Calu3 (cell line): ENCODE measurements around the gene YPEL3. TPM values are rescaled to one million over a fixed set of nuclear protein-coding genes. Genes with fewer than 3 reads are reported as not detected.

Source experiments
- BruUV-seq: library from RNA; stranded (reverse); fragments of 400-500 nt; replicated peaks from 2 replicates; lab custom pipeline; 2021; lab: Mats Ljungman, UMichigan
- CTCF ChIA-PET: fragments of 300-600 bp; sonication (Branson Sonifier 250); formaldehyde crosslinking; loops from one replicate; lab custom pipeline; 2022; ENCODE audit warnings: antibody characterized with exemption; lab: Charles Lee
- DNase-seq: peaks from one replicate; pipeline ENCODE4 v3.0.0; 2022
- H3K27ac Mint-ChIP-seq: one replicate; pipeline ENCODE4 v1.8.0; 2022; ENCODE audit warnings: mixed read lengths; ENCODE audit not compliant: unreplicated experiment
- H3K27me3 Mint-ChIP-seq: one replicate; pipeline ENCODE4 v1.8.0; 2022; ENCODE audit warnings: mixed read lengths; ENCODE audit not compliant: unreplicated experiment
- H3K36me3 Mint-ChIP-seq: one replicate; pipeline ENCODE4 v1.8.0; 2022; ENCODE audit warnings: mild to moderate bottlenecking, moderate library complexity, mixed read lengths; ENCODE audit not compliant: insufficient read depth, unreplicated experiment
- H3K4me1 Mint-ChIP-seq: one replicate; pipeline ENCODE4 v1.8.0; 2022; ENCODE audit warnings: mild to moderate bottlenecking, low read depth, mixed read lengths; ENCODE audit not compliant: unreplicated experiment
- H3K4me3 Mint-ChIP-seq: one replicate; pipeline ENCODE4 v1.8.0; 2022; ENCODE audit warnings: mild to moderate bottlenecking, low read depth, moderate library complexity, mixed read lengths; ENCODE audit not compliant: unreplicated experiment
- H3K9me3 Mint-ChIP-seq: one replicate; pipeline ENCODE4 v1.8.0; 2022; ENCODE audit warnings: low read depth, mixed read lengths; ENCODE audit not compliant: unreplicated experiment
- CTCF ChIP-seq: fragments of 200-600 bp; IDR thresholded peaks from one replicate; pipeline ENCODE4 v1.8.0; 2022; ENCODE audit warnings: antibody characterized with exemption; ENCODE audit not compliant: unreplicated experiment
- intact Hi-C: fragments of 100-400 bp; cut with micrococcal nuclease; formaldehyde crosslinking; loops from one replicate; pipeline ENCODE4 v1.10.0; 2022; ENCODE audit not compliant: unreplicated experiment
- total RNA-seq: library from RNA; stranded (reverse); gene quantifications from 2 replicates; pipeline ENCODE4 v1.2.3, GENCODE V29; 2022

Gene YPEL3
- total RNA-seq, 1 experiment from 2014 or later: 21.1 TPM

- no peak overlapping the region for H3K4me3 Mint-ChIP-seq
- no peaks in the 10 kb centered on the region for H3K36me3 Mint-ChIP-seq
- no peak overlapping the region for H3K27ac Mint-ChIP-seq
- intact Hi-C loops: no loop called here
- TF ChIP-seq CTCF: no peak
- DNase-seq: no peak
- H3K9me3 Mint-ChIP-seq: no peaks in the 10 kb centered on the region
- no peaks in the 10 kb centered on the region for H3K27me3 Mint-ChIP-seq
- CTCF ChIA-PET: interaction anchor here (0.7 kb wide), 1 partner anchor 16 kb away, joined by 11 read pairs; no protein-coding TSS in a partner anchor
- BruUV-seq: no TSS peak
- peaks cover 8% of the 10 kb centered on the region for H3K4me1 Mint-ChIP-seq
These were observed 47.3 kb upstream of the YPEL3 start for GRCh38 chr16:30143347-30143702.

- Mint-ChIP-seq H3K9me3 (no peaks in the 10 kb centered on the region), H3K4me3 (no peak overlapping the region), H3K27me3 (no peaks in the 10 kb centered on the region), H3K36me3 (no peaks in the 10 kb centered on the region), H3K27ac (no peak overlapping the region), H3K4me1 (peaks cover 8% of the 10 kb centered on the region)
- no peak for TF ChIP-seq CTCF
- peak; percentile 22 for DNase-seq
- CTCF ChIA-PET: interaction anchor here (0.5 to 0.7 kb wide), 3 partner anchors 16 to 494 kb away, joined by 3 to 11 read pairs (median 6); no protein-coding TSS in a partner anchor
- BruUV-seq: no TSS peak
- intact Hi-C loops: no loop called here
These were observed 46.8 kb upstream of the YPEL3 start for GRCh38 chr16:30142672-30143346.

- BruUV-seq: no TSS peak
- TF ChIP-seq CTCF: no peak
- peaks cover 8% of the 10 kb centered on the region for H3K4me1 Mint-ChIP-seq
- intact Hi-C loops: no loop called here
- DNase-seq: no peak
- H3K4me3 Mint-ChIP-seq: no peak overlapping the region
- CTCF ChIA-PET: no interaction called here
- H3K27me3 Mint-ChIP-seq: no peaks in the 10 kb centered on the region
- H3K27ac Mint-ChIP-seq: no peak overlapping the region
- no peaks in the 10 kb centered on the region for H3K36me3 Mint-ChIP-seq
- no peaks in the 10 kb centered on the region for H3K9me3 Mint-ChIP-seq
These were observed 45.7 kb upstream of the YPEL3 start for GRCh38 chr16:30141750-30142149.

GRCh38 chr16:30139583-30140481, 43.8 kb upstream of the YPEL3 start:
- H3K4me1 Mint-ChIP-seq: peaks cover 8% of the 10 kb centered on the region
- intact Hi-C loops: no loop called here
- CTCF ChIA-PET: no interaction called here

More at GRCh38 chr16:30139583-30140481, 43.8 kb upstream of the YPEL3 start:
- H3K27me3 Mint-ChIP-seq: no peaks in the 10 kb centered on the region
- H3K27ac Mint-ChIP-seq: no peak overlapping the region
- TF ChIP-seq CTCF: no peak
- no TSS peak for BruUV-seq
- H3K36me3 Mint-ChIP-seq: no peaks in the 10 kb centered on the region
- H3K4me3 Mint-ChIP-seq: no peak overlapping the region
- no peak for DNase-seq
- no peaks in the 10 kb centered on the region for H3K9me3 Mint-ChIP-seq
